ENCODE measurements around the gene MINDY4. TPM values are rescaled to one million over a fixed set of nuclear protein-coding genes. Genes with fewer than 3 reads are reported as not detected.

The MINDY4 gene
- total RNA-seq, 1 experiment from 2014 or later, result 1.8 TPM

- H3K9me3 Mint-ChIP-seq, result no peaks in the 10 kb centered on the region
These were observed 141.0 kb downstream of the MINDY4 start for GRCh38 chr7:30912021-30912730.

DNA sequence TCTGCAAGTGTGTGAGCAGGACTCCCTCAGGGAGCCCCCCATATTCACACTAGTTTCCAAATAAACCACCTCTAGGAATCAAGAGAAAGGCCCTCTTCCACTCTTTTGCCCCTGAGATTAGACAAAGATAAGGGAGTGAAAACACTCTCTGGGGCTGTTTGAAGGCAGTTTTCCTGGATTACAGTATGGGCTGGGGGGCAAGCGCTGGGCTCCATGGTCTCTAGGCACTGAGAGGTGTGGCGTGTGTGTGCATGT is 141.4 kb downstream of the MINDY4 start:
- no peaks in the 10 kb centered on the region for H3K27me3 Mint-ChIP-seq (ENCODE audit: low read depth)
- POLR2A ChIA-PET, result no interaction called here
- peaks cover 18% of the 10 kb centered on the region for H3K4me1 Mint-ChIP-seq
- CTCF ChIA-PET, result interaction anchor here (0.8 to 2.3 kb wide), 4 partner anchors 26 to 210 kb away, joined by 3 to 12 read pairs (median 4); no protein-coding TSS in a partner anchor
- ATAC-seq, result no peak
- H3K4me3 Mint-ChIP-seq, result no peak overlapping the region
- no peaks in the 10 kb centered on the region for H3K36me3 Mint-ChIP-seq
- no peak for DNase-seq (ENCODE audit: low spot score)
- H3K27ac Mint-ChIP-seq, result no peak overlapping the region
- TF ChIP-seq AR (CRISPR knock-in tag; IDR thresholded peaks at IDR 0.05) (no peak), OVOL2 (CRISPR knock-in tag; IDR thresholded peaks at IDR 0.05; ENCODE audit: borderline replicate concordance) (no peak), MLX (CRISPR knock-in tag; IDR thresholded peaks at IDR 0.05) (no peak), ZNF423 (CRISPR knock-in tag; IDR thresholded peaks at IDR 0.05) (no peak), RELA (CRISPR knock-in tag; IDR thresholded peaks at IDR 0.05; ENCODE audit: borderline replicate concordance) (no peak), TP53 (CRISPR knock-in tag; IDR thresholded peaks at IDR 0.05) (no peak), KAT7 (CRISPR knock-in tag; IDR thresholded peaks at IDR 0.05; ENCODE audit: borderline replicate concordance) (no peak), NR2C2 (CRISPR knock-in tag; IDR thresholded peaks at IDR 0.05) (no peak), E2F4 (CRISPR knock-in tag; IDR thresholded peaks at IDR 0.05; ENCODE audit: borderline replicate concordance, low read depth) (no peak), ZNF671 (CRISPR knock-in tag; IDR thresholded peaks at IDR 0.05) (no peak), ZNF396 (CRISPR knock-in tag; IDR thresholded peaks at IDR 0.05; ENCODE audit: borderline replicate concordance) (no peak), JUN (CRISPR knock-in tag; IDR thresholded peaks at IDR 0.05) (no peak)
- TF ChIP-seq, protein P1, sequence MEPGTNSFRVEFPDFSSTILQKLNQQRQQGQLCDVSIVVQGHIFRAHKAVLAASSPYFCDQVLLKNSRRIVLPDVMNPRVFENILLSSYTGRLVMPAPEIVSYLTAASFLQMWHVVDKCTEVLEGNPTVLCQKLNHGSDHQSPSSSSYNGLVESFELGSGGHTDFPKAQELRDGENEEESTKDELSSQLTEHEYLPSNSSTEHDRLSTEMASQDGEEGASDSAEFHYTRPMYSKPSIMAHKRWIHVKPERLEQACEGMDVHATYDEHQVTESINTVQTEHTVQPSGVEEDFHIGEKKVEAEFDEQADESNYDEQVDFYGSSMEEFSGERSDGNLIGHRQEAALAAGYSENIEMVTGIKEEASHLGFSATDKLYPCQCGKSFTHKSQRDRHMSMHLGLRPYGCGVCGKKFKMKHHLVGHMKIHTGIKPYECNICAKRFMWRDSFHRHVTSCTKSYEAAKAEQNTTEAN (CRISPR knock-in tag; IDR thresholded peaks at IDR 0.05), result no peak
- TF ChIP-seq, protein P2, sequence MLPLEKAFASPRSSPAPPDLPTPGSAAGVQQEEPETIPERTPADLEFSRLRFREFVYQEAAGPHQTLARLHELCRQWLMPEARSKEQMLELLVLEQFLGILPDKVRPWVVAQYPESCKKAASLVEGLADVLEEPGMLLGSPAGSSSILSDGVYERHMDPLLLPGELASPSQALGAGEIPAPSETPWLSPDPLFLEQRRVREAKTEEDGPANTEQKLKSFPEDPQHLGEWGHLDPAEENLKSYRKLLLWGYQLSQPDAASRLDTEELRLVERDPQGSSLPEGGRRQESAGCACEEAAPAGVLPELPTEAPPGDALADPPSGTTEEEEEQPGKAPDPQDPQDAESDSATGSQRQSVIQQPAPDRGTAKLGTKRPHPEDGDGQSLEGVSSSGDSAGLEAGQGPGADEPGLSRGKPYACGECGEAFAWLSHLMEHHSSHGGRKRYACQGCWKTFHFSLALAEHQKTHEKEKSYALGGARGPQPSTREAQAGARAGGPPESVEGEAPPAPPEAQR (CRISPR knock-in tag; IDR thresholded peaks at IDR 0.05), result no peak
- no peaks in the 10 kb centered on the region for H3K9me3 Mint-ChIP-seq

More at GRCh38 chr7:30912021-30912730, 141.0 kb downstream of the MINDY4 start:
- Mint-ChIP-seq H3K27me3 (ENCODE audit: low read depth) (no peaks in the 10 kb centered on the region), H3K27ac (no peak overlapping the region), H3K36me3 (no peaks in the 10 kb centered on the region), H3K4me1 (peaks cover 18% of the 10 kb centered on the region), H3K4me3 (no peak overlapping the region)
- ATAC-seq, result no peak
- DNase-seq (ENCODE audit: low spot score), result no peak
- TF ChIP-seq TCF7 (CRISPR knock-in tag; IDR thresholded peaks at IDR 0.05; ENCODE audit: low read depth) (no peak), CTCF (IDR thresholded peaks at IDR 0.05) (no peak), ATF3 (CRISPR knock-in tag; conservative IDR thresholded peaks at IDR 0.05) (no peak), EMX1 (CRISPR knock-in tag; IDR thresholded peaks at IDR 0.05) (no peak)
- ChIA-PET CTCF (interaction anchor here (0.8 to 2.3 kb wide), 6 partner anchors 26 to 211 kb away, joined by 3 to 12 read pairs (median 4); no protein-coding TSS in a partner anchor), POLR2A (no interaction called here)

Data from WTC11 (cell line).